Measurements from ENCODE around the gene TEX2.

- TF ChIP-seq CTCF (IDR thresholded peaks at IDR 0.05) (no peak), POLR2A (IDR thresholded peaks at IDR 0.05) (no peak)
Measured at GRCh38 chr17:64174686-64175456, 88.2 kb downstream of the TEX2 start.
